Measurements from ENCODE around the gene PRKCD.

The PRKCD gene

DNA sequence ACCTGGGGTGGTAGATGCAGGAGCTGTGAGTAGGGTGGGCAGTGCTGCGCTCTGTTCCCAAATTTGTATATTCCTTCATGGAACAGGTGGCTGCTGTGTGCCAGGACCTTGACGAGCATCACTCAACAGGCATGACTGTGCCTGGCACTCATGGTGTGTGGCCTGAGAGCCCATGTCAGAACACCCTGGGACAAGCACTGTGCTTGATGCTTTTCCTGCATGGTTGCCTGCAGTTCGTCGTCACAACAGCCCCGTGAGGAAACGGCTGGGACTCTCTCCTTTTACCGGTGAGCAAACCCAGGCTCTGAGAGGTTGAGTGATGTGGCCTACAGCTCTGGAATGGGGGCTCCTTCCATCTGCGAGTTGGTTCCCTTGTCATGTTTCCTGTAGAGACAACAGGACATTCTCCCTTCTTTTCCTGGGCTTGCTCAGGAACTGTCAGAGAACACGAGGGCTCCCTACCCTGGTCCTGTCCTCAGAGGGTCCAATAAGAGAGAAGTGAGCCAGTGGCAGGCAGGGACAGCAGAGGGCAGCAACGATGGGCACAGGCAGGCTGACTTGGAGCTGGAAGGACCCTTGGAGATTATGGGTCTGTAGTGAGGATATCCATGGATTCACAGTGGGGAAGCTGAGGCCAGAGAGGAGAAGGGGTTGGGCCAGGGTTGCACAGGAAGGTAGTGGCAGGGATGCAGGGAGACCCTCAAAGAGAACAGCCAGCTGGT lies 37.4 kb downstream of the PRKCD start:
- ATAC-seq, result no peak
- no peak for TF ChIP-seq SNAI2 (CRISPR knock-in tag; IDR thresholded peaks at IDR 0.05)
- no peak for TF ChIP-seq PPARA (CRISPR knock-in tag; IDR thresholded peaks at IDR 0.05; ENCODE audit: borderline replicate concordance)
- no peak for TF ChIP-seq ZNF8 (CRISPR knock-in tag; IDR thresholded peaks at IDR 0.05)
- TF ChIP-seq ZNF565 (CRISPR knock-in tag; conservative IDR thresholded peaks at IDR 0.05; ENCODE audit: low read depth), result no peak
- no peak for TF ChIP-seq ISL1 (CRISPR knock-in tag; IDR thresholded peaks at IDR 0.05)
- no peak for TF ChIP-seq GLIS3 (CRISPR knock-in tag; IDR thresholded peaks at IDR 0.05)
- TF ChIP-seq OSR1 (CRISPR knock-in tag; IDR thresholded peaks at IDR 0.05), result no peak
- no peak for TF ChIP-seq ESRRG (CRISPR knock-in tag; IDR thresholded peaks at IDR 0.05)
- no peak for TF ChIP-seq ZFP3 (CRISPR knock-in tag; IDR thresholded peaks at IDR 0.05)
- TF ChIP-seq, protein P1, sequence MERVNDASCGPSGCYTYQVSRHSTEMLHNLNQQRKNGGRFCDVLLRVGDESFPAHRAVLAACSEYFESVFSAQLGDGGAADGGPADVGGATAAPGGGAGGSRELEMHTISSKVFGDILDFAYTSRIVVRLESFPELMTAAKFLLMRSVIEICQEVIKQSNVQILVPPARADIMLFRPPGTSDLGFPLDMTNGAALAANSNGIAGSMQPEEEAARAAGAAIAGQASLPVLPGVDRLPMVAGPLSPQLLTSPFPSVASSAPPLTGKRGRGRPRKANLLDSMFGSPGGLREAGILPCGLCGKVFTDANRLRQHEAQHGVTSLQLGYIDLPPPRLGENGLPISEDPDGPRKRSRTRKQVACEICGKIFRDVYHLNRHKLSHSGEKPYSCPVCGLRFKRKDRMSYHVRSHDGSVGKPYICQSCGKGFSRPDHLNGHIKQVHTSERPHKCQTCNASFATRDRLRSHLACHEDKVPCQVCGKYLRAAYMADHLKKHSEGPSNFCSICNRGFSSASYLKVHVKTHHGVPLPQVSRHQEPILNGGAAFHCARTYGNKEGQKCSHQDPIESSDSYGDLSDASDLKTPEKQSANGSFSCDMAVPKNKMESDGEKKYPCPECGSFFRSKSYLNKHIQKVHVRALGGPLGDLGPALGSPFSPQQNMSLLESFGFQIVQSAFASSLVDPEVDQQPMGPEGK (CRISPR knock-in tag; IDR thresholded peaks at IDR 0.05; ENCODE audit: borderline replicate concordance), result no peak
- TF ChIP-seq, protein P2, sequence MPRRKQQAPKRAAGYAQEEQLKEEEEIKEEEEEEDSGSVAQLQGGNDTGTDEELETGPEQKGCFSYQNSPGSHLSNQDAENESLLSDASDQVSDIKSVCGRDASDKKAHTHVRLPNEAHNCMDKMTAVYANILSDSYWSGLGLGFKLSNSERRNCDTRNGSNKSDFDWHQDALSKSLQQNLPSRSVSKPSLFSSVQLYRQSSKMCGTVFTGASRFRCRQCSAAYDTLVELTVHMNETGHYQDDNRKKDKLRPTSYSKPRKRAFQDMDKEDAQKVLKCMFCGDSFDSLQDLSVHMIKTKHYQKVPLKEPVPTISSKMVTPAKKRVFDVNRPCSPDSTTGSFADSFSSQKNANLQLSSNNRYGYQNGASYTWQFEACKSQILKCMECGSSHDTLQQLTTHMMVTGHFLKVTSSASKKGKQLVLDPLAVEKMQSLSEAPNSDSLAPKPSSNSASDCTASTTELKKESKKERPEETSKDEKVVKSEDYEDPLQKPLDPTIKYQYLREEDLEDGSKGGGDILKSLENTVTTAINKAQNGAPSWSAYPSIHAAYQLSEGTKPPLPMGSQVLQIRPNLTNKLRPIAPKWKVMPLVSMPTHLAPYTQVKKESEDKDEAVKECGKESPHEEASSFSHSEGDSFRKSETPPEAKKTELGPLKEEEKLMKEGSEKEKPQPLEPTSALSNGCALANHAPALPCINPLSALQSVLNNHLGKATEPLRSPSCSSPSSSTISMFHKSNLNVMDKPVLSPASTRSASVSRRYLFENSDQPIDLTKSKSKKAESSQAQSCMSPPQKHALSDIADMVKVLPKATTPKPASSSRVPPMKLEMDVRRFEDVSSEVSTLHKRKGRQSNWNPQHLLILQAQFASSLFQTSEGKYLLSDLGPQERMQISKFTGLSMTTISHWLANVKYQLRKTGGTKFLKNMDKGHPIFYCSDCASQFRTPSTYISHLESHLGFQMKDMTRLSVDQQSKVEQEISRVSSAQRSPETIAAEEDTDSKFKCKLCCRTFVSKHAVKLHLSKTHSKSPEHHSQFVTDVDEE (CRISPR knock-in tag; IDR thresholded peaks at IDR 0.05), result no peak

DNA sequence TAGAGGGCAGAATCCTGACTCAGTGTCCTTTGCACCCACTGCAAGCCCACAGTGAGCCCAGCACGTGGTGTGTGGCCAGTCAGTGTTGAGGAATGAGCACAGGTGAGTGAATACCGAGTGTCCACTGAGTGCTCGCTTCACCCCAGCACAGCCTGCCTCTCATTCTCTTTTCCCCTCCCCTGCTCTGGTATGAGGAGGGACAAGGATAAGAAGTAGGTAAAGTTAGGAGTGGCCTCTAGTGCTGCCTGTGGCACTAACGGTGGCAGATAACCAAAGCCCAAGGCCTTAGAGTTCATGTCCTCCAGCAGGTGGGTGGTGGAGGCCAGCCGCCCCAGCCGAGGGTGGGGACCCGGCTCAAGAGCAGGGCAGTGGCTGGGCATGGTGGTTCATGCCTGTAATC lies 38.0 kb downstream of the PRKCD start:
- no peak for ATAC-seq
- no peak for TF ChIP-seq ESRRG (CRISPR knock-in tag; IDR thresholded peaks at IDR 0.05)
- TF ChIP-seq BACH2 (CRISPR knock-in tag; IDR thresholded peaks at IDR 0.05; ENCODE audit: borderline replicate concordance), result no peak
- no peak for TF ChIP-seq ZFP3 (CRISPR knock-in tag; IDR thresholded peaks at IDR 0.05)
- TF ChIP-seq, protein P3, sequence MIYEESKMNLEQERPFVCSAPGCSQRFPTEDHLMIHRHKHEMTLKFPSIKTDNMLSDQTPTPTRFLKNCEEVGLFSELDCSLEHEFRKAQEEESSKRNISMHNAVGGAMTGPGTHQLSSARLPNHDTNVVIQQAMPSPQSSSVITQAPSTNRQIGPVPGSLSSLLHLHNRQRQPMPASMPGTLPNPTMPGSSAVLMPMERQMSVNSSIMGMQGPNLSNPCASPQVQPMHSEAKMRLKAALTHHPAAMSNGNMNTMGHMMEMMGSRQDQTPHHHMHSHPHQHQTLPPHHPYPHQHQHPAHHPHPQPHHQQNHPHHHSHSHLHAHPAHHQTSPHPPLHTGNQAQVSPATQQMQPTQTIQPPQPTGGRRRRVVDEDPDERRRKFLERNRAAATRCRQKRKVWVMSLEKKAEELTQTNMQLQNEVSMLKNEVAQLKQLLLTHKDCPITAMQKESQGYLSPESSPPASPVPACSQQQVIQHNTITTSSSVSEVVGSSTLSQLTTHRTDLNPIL (CRISPR knock-in tag; IDR thresholded peaks at IDR 0.05; ENCODE audit: low read depth), result no peak
- TF ChIP-seq RARB (CRISPR knock-in tag; IDR thresholded peaks at IDR 0.05), result no peak
- no peak for TF ChIP-seq CSDC2 (CRISPR knock-in tag; IDR thresholded peaks at IDR 0.05)
- no peak for TF ChIP-seq OSR1 (CRISPR knock-in tag; IDR thresholded peaks at IDR 0.05)
- TF ChIP-seq TOX (CRISPR knock-in tag; IDR thresholded peaks at IDR 0.05; ENCODE audit: borderline replicate concordance), result no peak
- TF ChIP-seq, protein P2 (CRISPR knock-in tag; IDR thresholded peaks at IDR 0.05), result no peak
- TF ChIP-seq ZFP30 (CRISPR knock-in tag; IDR thresholded peaks at IDR 0.05), result no peak
- no peak for TF ChIP-seq GLIS3 (CRISPR knock-in tag; IDR thresholded peaks at IDR 0.05)
- no peak for TF ChIP-seq TCF4 (CRISPR knock-in tag; IDR thresholded peaks at IDR 0.05; ENCODE audit: borderline replicate concordance)
- TF ChIP-seq ARNTL (CRISPR knock-in tag; IDR thresholded peaks at IDR 0.05; ENCODE audit: borderline replicate concordance, low read depth), result no peak
- TF ChIP-seq PPARA (CRISPR knock-in tag; IDR thresholded peaks at IDR 0.05; ENCODE audit: borderline replicate concordance), result no peak
- TF ChIP-seq ISL1 (CRISPR knock-in tag; IDR thresholded peaks at IDR 0.05), result no peak
- TF ChIP-seq, protein P4, sequence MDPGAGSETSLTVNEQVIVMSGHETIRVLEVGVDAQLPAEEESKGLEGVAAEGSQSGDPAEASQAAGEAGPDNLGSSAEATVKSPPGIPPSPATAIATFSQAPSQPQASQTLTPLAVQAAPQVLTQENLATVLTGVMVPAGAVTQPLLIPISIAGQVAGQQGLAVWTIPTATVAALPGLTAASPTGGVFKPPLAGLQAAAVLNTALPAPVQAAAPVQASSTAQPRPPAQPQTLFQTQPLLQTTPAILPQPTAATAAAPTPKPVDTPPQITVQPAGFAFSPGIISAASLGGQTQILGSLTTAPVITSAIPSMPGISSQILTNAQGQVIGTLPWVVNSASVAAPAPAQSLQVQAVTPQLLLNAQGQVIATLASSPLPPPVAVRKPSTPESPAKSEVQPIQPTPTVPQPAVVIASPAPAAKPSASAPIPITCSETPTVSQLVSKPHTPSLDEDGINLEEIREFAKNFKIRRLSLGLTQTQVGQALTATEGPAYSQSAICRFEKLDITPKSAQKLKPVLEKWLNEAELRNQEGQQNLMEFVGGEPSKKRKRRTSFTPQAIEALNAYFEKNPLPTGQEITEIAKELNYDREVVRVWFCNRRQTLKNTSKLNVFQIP (CRISPR knock-in tag; IDR thresholded peaks at IDR 0.05; ENCODE audit: borderline replicate concordance, low read depth), result no peak
- TF ChIP-seq, protein P1 (CRISPR knock-in tag; IDR thresholded peaks at IDR 0.05; ENCODE audit: borderline replicate concordance), result no peak
- TF ChIP-seq ZNF8 (CRISPR knock-in tag; IDR thresholded peaks at IDR 0.05), result no peak

Measured in SK-N-SH treated with all-trans-retinoic acid at 6 μM for 48 hours (cell line).